Breast epithelium (tissue), 3 donors: ENCODE data around the gene ARHGAP15.

Experiments
- CTCF ChIP-seq, 3 donors: fragments of 450-650 bp; IDR thresholded peaks; one replicate each; pipeline ENCODE4 v1.5.1; 2016 to 2017; ENCODE audit warnings: antibody characterized with exemption in 3 of 3, mild to moderate bottlenecking in 3 of 3, moderate library complexity in 3 of 3
- POLR2A ChIP-seq: fragments of 450-650 bp; IDR thresholded peaks from one replicate; pipeline ENCODE4 v1.6.1; 2016; ENCODE audit warnings: antibody characterized with exemption, mild to moderate bottlenecking, moderate library complexity
- POLR2AphosphoS5 ChIP-seq, 3 donors: sonication (generic); formaldehyde crosslinking; IDR thresholded peaks; one replicate each; pipeline ENCODE4 v1.6.1; 2017; ENCODE audit warnings: antibody characterized with exemption in 3 of 3

- TF ChIP-seq POLR2AphosphoS5 (IDR thresholded peaks at IDR 0.05) (no peak), CTCF (IDR thresholded peaks at IDR 0.05) (no peak), POLR2A (no peak)
Measured at GRCh38 chr2:143321994-143322393, 192.8 kb downstream of the ARHGAP15 start.
